ENCODE results near the gene SEPHS2.

SEPHS2 gene

GRCh38 chr16:30476991-30477390 lies 31.3 kb upstream of the SEPHS2 start:
- no peak for TF ChIP-seq CTCF (IDR thresholded peaks at IDR 0.05; ENCODE audit: low read depth, low read length)
- DNase-seq (ENCODE audit: low read depth in 2 of 2), result no peak
- H3K4me3 ChIP-seq (replicated peaks in 1 of 2; ENCODE audit: low read depth in 2 of 2, low read length in 2 of 2), result no peak overlapping the region

- DNase-seq (ENCODE audit: low read depth in 2 of 2), result no peak
- TF ChIP-seq CTCF (IDR thresholded peaks at IDR 0.05; ENCODE audit: low read depth, low read length), result no peak
- no peak overlapping the region for H3K4me3 ChIP-seq (replicated peaks in 1 of 2; ENCODE audit: low read depth in 2 of 2, low read length in 2 of 2)
Measured at GRCh38 chr16:30474684-30475083, 29.0 kb upstream of the SEPHS2 start.

- TF ChIP-seq CTCF (IDR thresholded peaks at IDR 0.05; ENCODE audit: low read depth, low read length), result no peak
- DNase-seq (ENCODE audit: low read depth in 2 of 2), result no peak
- no peak overlapping the region for H3K4me3 ChIP-seq (replicated peaks in 1 of 2; ENCODE audit: low read depth in 2 of 2, low read length in 2 of 2)
Measured at GRCh38 chr16:30474074-30474452, 28.4 kb upstream of the SEPHS2 start.

- no peak for DNase-seq (ENCODE audit: low read depth in 2 of 2)
- H3K4me3 ChIP-seq (replicated peaks in 1 of 2; ENCODE audit: low read depth in 2 of 2, low read length in 2 of 2), result no peak overlapping the region
- TF ChIP-seq CTCF (IDR thresholded peaks at IDR 0.05; ENCODE audit: low read depth, low read length), result no peak
Measured at GRCh38 chr16:30473231-30474073, 27.8 kb upstream of the SEPHS2 start.

- H3K4me3 ChIP-seq (replicated peaks in 1 of 2; ENCODE audit: low read depth in 2 of 2, low read length in 2 of 2), result no peak within 1 kb of the TSS
- TF ChIP-seq CTCF (IDR thresholded peaks at IDR 0.05; ENCODE audit: low read depth, low read length), result no peak
- DNase-seq (ENCODE audit: low read depth in 2 of 2), result no peak
Measured at GRCh38 chr16:30472328-30472942, 26.8 kb upstream of the SEPHS2 start, which contains the start of gene ITGAL. TSS of gene ITGAL (plus strand) at chr16:30472742. CDS start at chr16:30472838, 96 bp downstream.

- H3K4me3 ChIP-seq (replicated peaks in 1 of 2; ENCODE audit: low read depth in 2 of 2, low read length in 2 of 2), result no peak overlapping the region
- no peak for DNase-seq (ENCODE audit: low read depth in 2 of 2)
- no peak for TF ChIP-seq CTCF (IDR thresholded peaks at IDR 0.05; ENCODE audit: low read depth, low read length)
Measured at GRCh38 chr16:30470632-30470995, 24.9 kb upstream of the SEPHS2 start.

Measured in cardiac fibroblast (primary cell).